GM11168 (cell line): Measurements from ENCODE around the gene XPR1.
"Not testable (repeated sequence)": the region's sequence is repeated elsewhere in the genome, so short reads cannot be mapped to it uniquely, and the experiment has no call there.

ENCODE experiments used
- in situ Hi-C: fragments of 300-500 bp; cut with MboI; formaldehyde crosslinking; loops from one replicate; pipeline ENCODE4 v1.12.0; 2022; ENCODE audit warnings: low sequenced_read_pairs; ENCODE audit not compliant: unreplicated experiment

Gene XPR1

DNA sequence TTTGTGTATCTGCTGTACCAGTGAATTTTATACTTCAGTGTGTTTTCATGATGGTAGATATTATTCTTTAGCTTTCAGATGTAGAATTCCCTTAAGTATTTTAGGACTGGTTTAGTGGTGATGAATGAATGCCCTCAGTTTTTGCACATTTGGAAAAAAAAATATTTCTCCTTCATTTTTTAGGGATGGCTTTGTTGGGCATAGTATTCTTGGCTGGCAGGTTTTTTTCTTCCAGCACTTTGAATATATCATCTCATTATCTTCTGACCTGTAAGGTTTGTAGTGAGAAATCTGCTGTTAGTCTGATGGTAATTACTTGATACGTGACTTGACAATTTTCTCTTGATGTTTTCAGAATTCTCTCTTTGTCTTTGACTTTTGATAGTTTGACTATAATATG lies 66.8 kb downstream of the XPR1 start:
- in situ Hi-C loops, result no loop called here

- in situ Hi-C loops, result not testable (repeated sequence)
These were observed 70.6 kb downstream of the XPR1 start for GRCh38 chr1:180702376-180702775.

GRCh38 chr1:180710746-180711145 lies 78.9 kb downstream of the XPR1 start:
- in situ Hi-C loops, result not testable (repeated sequence)

- in situ Hi-C loops, result not testable (repeated sequence)
These were observed 79.4 kb downstream of the XPR1 start for GRCh38 chr1:180711260-180711659.

GRCh38 chr1:180720753-180721152 lies 88.9 kb downstream of the XPR1 start:
- in situ Hi-C loops, result no loop called here

GRCh38 chr1:180722586-180722985 lies 90.8 kb downstream of the XPR1 start:
- in situ Hi-C loops, result no loop called here

GRCh38 chr1:180724055-180724454 lies 92.2 kb downstream of the XPR1 start:
- in situ Hi-C loops, result no loop called here

DNA sequence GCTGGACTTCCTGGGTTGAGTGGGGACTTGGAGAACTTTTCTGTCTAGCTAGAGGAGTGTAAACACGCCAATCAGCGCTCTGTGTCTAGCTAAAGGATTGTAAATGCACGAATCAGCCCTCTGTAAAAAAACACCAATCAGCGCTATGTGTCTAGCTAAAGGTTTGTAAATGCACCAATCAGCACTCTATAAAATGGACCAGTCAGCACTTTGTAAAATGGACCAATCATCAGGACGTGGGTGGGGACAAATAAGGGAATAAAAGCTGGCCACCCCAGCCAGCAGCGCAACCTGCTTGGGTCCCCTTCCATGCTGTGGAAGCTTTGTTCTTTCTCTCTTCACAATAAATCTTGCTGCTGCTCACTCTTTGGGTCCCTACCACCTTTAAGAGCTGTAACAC lies 94.2 kb downstream of the XPR1 start:
- in situ Hi-C loops, result not testable (repeated sequence)

- in situ Hi-C loops, result not testable (repeated sequence)
These were observed 95.9 kb downstream of the XPR1 start for GRCh38 chr1:180727751-180728150.

DNA sequence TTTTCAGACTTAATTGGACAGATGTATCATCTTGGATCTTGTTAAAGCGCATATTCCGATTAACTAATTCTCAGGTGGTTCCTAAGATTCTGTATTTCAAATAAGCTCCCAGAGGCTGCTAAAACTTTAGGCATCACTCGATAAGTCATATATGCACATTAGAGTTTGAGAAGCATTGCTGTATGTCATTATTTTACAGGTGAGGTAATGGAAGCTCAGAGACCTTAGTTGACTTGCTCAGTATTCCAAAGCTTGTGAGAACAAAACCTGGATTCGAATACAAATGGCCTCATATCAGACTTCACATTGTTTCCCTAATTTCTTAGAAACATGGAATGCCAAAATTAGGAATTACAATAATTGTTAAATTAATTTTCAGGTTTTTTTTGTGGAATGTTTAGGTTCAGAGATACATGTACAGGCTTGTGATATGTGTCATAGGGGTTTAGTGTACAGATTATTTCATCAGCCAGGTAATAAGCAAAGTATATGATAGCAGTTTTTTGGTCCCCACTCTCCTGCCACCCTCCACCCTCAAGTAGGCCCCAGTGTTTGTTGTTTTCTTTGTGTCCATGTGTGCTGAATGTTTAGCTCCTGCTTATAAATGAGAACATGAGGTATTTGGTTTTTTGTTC lies 96.8 kb downstream of the XPR1 start:
- in situ Hi-C loops, result no loop called here

- in situ Hi-C loops, result no loop called here
These were observed 99.3 kb downstream of the XPR1 start for GRCh38 chr1:180731131-180731530.

- in situ Hi-C loops, result no loop called here
These were observed 101.0 kb downstream of the XPR1 start for GRCh38 chr1:180732866-180733265.

- in situ Hi-C loops, result no loop called here
These were observed 102.5 kb downstream of the XPR1 start for GRCh38 chr1:180734366-180734765.

GRCh38 chr1:180742663-180743062 lies 110.8 kb downstream of the XPR1 start:
- in situ Hi-C loops, result no loop called here

DNA sequence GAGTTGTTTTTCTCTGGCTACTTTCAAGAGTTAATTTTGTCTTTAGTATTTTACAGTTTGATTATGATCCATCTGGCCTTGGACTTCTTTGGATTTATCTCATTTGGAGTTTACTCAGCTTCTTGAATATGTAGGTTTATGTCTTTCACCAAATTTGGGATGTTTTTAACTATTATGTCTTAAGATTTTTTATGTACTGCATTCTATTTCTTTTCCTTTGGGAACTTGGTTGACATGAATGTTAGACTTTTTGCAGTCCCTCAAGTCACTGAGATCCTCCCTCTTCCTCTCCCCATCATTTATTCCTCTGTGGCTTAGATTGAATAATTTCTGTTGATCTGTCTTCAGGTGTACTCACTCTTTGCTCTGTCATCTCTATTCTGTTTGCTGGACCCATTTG lies 112.0 kb downstream of the XPR1 start:
- in situ Hi-C loops, result no loop called here

DNA sequence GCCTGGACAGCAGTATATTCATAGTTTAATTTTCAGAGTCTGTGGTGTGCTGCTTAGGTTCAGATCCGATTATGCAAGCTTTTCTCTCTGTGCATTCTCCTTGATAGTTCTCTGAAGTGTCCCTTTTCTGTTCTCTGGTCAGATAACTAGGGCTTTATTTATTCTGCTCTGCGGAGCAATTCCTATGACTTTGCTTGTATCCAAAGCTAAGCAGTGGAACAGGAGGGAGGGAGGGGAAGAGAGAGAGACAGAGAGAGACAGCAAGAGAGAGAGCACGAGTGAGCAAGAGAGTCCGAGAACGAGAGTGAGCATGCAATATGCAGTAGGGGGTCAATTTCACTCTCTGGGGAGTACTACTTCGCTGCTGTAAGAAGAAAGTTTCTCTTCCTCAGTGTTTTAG lies 113.3 kb downstream of the XPR1 start:
- in situ Hi-C loops, result no loop called here

DNA sequence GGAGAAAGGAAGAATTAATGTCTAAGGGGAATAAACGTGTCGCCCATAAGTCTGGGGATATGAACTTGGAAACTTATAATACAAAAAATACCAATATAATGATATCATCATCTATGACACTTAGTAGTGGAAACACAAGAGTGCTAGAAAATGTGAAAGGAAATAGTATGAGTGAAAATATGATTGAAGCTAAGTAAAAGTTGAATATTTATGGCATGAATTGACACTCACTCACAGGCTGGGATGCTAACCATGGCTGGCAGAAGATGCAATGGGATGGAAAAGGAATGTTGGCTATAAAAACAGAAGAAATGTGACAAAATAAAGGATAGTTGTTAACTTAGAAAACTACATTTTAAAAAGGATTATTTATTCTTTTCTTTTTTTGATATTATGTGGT lies 120.1 kb downstream of the XPR1 start:
- in situ Hi-C loops, result no loop called here

DNA sequence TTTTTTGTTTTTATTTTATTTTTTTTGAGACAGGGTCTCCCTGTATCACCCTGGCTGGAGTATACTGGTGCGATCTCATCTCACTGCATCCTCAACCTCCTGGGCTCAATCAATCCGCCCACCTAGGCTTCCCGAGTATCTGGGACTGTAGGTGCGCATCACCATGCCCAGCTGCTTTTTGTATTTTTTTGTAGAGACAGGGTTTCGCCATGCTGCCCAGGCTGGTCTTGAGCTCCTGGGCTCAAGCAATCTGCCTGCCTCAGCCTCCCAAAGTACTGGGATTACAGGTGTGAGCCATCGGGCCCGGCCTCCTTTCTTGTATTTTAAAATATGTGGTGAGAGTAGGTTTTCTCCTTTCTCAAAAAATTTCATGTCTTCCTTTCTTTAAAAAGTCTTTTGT lies 122.6 kb downstream of the XPR1 start:
- in situ Hi-C loops, result no loop called here

DNA sequence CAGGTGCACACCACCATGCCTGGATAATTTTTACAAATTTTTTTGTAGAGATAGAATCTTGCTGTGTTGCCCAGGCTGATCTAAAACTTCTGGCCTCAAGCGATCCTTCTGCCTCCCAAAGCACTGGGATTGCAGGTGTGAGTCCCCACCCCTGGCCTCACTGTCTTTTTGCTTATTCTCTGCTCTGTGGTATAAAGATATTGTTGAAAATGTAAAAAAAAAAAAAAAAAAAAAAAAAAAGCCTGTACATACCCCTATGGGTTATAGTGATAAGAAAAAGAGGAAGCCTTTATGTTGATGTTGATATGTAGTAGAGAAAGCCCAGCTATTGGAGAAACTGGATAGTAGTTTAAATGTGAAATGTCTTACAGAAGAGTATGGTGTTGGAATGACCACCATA lies 125.8 kb downstream of the XPR1 start:
- in situ Hi-C loops, result no loop called here

DNA sequence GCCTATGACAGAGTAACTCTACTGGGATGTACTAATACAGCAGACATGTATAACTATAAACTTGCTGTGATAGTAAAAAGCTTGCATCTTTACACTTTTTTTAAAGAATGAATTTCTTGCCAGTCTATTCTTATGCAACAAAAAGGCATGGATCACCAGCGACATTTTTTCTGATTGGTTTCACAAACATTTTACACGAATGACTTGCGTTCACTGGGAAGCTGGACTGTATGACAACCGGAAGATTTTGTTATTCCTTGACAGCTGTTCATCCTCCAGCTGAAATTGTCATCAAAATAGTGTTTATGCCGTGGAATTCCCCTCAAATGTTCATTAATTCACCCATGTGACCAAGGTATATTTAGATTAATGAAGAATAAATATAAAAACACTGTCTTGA lies 131.0 kb downstream of the XPR1 start:
- in situ Hi-C loops, result no loop called here

GRCh38 chr1:180765151-180765550 lies 133.3 kb downstream of the XPR1 start:
- in situ Hi-C loops, result no loop called here

GRCh38 chr1:180769889-180770288 lies 138.1 kb downstream of the XPR1 start:
- in situ Hi-C loops, result no loop called here
